NCI-H460 (cell line): ENCODE results near the gene SLC30A5. TPM values are rescaled to one million over a fixed set of nuclear protein-coding genes. Genes with fewer than 3 reads are reported as not detected.
"Not testable (repeated sequence)": the region's sequence is repeated elsewhere in the genome, so short reads cannot be mapped to it uniquely, and the experiment has no call there.

Source experiments
- DNase-seq: peaks from one replicate; pipeline ENCODE4 v3.0.0-alpha.2; 2016; ENCODE audit warnings: low read depth; ENCODE audit errors: extremely low read depth
- total RNA-seq: library from RNA; depleted of rRNA; stranded (reverse); fragments of >200 nt; shearing (Covaris generic); gene quantifications from 2 replicates; pipeline ENCODE4 v1.2.3, GENCODE V29; 2014

SLC30A5 gene
- total RNA-seq, 1 experiment from 2014 or later: 90.2 TPM

DNA sequence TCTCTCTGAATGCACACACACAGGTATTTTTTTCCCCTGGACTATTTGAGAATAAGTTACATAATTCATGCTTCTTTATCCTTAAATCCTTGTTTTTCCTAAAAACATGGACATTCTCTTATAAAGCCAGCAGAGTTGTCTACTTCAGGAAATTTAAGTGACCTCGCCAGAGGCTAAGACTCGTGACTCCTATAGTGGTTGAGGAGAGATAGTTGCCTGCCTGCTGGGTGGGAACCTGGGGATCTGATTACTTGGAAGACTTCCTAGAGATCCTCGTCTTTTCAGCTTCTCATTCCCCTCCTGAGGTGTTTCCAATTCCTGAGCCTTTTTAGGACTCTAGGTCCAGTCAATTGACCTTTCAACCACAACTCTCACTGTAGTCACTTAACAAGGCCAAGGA, 5.5 kb downstream of the SLC30A5 start:
- no peak for DNase-seq

DNA sequence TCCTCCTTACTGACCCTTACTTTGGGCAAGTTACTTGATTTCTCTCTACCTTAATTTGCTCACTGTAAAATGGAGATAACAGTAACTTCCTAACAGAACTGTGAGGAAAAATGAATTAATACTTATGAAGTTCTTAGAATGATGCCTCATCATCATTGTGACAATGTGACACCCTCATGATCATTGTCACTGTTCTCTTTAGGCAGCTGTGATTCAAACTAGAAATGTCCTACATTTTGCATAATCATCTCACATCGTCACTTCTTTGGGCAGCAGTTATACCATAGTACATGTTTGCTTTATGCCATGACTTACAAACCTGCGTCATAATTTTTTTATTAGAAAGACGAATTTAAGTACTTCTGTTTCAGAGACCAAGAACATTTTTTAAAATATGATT, 9.7 kb downstream of the SLC30A5 start:
- no peak for DNase-seq

- DNase-seq: no peak
Measured at GRCh38 chr5:69105996-69106906, 12.4 kb downstream of the SLC30A5 start.

DNA sequence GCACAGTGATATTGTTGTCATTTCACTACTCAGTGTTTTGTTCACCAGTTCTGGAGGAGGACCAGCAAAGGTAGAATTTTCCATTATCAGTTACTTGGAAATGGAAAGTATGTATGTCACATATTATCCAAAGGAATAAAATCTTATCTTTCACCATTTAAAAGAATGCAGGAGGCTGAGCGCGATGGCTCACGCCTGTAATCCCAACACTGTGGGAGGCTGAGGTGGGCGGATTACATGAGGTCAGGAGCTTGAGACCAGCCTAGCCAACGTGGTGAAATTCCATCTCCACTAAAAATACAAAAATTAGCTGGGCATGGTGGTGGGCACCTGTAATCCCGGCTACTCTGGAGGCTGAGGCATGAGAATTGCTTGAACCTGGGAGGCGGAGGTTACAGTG, 14.6 kb downstream of the SLC30A5 start:
- not testable (repeated sequence) for DNase-seq

GRCh38 chr5:69113851-69114250, 20.0 kb downstream of the SLC30A5 start:
- no peak for DNase-seq

- DNase-seq: no peak
Measured at GRCh38 chr5:69115526-69115925, 21.7 kb downstream of the SLC30A5 start.

DNA sequence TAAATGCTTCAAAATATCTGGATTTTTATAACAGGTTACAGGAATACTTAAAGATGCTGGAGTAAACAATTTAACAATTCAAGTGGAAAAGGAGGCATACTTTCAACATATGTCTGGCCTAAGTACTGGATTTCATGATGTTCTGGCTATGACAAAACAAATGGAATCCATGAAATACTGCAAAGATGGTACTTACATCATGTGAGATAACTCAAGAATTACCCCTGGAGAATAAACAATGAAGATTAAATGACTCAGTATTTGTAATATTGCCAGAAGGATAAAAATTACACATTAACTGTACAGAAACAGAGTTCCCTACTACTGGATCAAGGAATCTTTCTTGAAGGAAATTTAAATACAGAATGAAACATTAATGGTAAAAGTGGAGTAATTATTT, 35.6 kb downstream of the SLC30A5 start:
- no peak for DNase-seq

- no peak for DNase-seq
Measured at GRCh38 chr5:69130241-69130640, 36.4 kb downstream of the SLC30A5 start.

DNA sequence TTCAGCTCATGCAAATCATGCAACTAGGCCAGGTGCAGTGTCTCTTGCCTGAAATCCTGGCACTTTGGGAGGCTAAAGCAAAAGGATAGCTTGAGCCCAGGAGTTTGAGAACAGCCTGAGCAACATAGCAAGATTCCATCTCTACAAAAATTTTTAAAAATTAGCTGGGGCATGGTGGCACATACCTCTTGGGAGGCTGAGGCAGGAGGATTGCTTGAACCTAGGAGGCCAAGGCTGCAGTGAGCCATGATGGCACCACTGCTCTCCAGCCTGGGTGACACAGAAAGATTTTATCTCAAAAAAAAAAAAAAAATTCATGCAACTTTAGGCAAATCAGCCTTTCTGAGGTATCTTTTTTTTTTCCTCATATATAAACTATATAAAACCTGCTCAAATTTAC, 37.5 kb downstream of the SLC30A5 start:
- DNase-seq: no peak

- DNase-seq: no peak
Measured at GRCh38 chr5:69134126-69134525, 40.3 kb downstream of the SLC30A5 start.

DNA sequence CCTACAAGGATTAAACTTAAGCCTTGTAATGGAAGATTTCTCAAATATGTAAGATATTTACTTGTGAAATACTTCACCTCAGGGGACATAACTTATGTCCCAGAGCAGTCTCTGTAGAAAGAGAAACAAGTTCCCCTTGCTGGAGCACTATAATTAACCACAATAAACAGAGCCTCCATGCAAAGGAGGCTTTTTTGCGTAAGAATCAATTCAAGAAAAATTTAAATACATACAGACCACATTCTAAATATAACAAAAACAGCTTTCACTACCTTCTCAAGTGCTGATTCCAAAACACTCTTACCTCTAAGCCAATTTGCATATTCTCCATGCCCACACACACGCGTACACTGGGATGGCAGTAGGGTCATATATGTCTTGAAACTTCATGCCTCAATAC, 42.5 kb downstream of the SLC30A5 start:
- no peak for DNase-seq

DNA sequence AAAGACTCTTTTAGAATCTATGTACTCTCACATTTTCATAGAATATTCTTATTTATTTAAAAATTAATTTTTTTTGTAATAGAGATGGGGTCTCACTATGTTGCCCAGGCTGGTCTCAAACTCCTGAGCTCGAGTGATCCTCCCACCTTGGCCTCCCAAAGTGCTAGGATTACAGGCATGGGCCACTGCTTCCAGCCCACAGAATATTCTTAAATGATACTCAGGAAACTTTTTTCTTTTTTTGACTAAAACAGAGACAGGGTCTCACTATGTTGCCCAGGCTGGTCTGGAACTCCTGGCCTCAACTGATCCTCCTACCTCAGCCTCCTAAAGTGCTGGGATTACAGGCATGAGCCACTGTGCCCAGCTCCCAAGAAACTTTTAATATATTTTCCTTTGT, 43.4 kb downstream of the SLC30A5 start:
- not testable (repeated sequence) for DNase-seq

DNA sequence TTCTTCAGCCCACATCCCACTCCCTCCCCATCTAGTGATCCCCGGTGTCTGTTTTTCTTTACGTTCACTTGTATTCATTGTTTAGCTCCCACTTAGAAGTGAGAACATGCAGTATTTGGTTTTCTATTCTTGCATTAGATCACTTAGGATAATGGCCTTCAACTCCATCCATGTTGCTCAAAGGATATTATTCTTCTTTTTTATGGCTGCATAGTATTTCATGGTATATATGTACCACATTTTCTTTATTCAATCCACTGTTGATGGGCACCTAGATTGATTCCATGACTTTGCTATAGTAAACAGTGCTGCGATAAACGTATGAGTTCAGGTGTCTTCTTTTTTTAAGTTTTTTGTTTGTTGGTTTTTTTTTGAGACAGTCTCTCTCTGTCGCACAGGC, 44.0 kb downstream of the SLC30A5 start:
- DNase-seq: no peak

GRCh38 chr5:69138766-69139165, 45.0 kb downstream of the SLC30A5 start:
- no peak for DNase-seq

DNA sequence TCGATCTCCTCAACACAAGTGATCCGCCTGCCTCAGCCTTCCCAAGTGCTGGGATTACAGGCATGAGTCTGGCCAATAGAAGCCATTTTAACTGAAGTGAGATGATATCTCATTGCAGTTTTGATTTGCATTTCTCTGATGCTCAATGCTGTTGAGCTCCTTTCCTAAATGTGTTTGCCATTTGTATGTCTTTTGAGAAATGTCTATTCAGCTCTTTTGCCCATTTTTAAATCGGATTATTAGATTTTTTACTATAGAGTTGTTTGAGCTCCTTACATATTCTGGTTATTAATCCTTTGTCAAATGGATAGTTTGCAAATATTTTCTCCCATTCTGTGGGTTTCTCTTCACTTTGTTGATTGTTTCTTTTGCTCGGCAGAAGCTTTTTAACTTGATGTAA, 46.4 kb downstream of the SLC30A5 start:
- not testable (repeated sequence) for DNase-seq

DNA sequence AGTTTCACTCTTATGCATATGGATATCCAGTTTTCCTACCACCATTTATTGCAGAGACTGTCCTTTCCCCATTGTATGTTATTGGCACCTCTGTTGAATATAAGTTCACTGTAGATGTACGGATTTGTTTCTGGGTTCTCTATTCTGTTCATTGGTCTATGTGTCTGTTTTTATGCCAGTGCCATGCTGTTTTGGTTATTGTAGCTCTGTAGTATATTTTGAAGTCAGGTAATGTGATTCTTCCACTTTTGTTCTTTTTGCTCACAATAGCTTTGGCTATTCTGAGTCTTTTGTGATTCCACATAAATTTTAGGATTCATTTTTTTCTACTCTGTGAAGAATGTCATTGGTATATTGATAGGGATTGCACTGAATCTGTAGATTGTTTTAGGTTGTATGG, 47.0 kb downstream of the SLC30A5 start:
- DNase-seq: no peak

DNA sequence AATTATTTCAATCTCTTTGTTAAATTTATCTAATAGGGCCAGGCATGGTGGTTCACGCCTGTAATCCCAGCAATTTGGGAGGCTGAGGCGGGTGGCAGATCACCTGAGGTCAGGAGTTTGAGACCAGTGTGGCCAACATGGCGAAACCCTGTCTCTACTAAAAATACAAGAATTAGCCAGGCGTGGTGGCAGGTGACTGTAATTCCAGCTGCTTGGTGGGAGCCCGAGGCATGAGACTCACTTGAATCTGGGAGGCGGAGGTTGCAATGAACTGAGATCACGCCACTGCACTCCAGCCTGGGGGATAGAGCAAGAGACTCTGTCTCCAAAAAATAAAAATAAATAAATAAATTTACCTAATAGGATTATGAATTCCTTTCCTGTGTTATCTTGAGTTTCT, 54.8 kb downstream of the SLC30A5 start:
- not testable (repeated sequence) for DNase-seq

GRCh38 chr5:69148981-69149675, 55.3 kb downstream of the SLC30A5 start:
- no peak for DNase-seq

DNA sequence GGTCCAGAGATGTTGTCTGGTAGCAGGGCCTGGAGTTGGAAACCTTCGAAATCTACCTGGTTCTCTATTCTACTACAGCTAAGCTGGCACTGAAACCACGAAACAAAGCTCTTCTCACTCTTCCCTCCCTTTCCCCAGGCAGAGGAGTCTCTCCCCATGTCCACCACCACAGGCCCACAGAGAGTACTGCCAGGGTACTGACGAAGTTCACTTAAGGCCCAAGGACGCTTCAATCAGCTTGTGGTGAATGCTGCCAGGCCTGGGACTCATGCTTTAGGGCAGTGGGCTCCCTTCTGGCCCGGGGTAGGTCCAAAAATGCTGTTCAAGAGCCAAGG, 55.8 kb downstream of the SLC30A5 start:
- no peak for DNase-seq

DNA sequence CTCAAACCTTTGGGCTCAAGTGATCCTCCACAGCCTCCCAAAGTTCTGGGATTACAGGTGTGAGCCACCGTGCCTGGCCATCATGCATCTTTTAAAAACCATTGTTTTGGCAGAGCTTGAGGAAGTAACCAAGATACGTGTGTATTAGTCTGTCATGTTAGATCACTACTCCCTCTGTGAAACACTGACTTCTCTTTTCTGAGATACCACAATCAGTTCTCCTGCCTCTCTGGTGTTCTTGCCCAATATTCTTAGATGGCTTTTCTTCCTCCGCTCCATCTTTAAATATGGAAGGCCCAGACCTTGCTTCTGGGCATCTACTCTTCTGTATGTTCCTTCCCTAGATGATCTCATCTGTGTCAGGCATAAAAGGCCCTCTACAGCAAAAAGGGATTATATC, 58.9 kb downstream of the SLC30A5 start:
- DNase-seq: no peak

DNA sequence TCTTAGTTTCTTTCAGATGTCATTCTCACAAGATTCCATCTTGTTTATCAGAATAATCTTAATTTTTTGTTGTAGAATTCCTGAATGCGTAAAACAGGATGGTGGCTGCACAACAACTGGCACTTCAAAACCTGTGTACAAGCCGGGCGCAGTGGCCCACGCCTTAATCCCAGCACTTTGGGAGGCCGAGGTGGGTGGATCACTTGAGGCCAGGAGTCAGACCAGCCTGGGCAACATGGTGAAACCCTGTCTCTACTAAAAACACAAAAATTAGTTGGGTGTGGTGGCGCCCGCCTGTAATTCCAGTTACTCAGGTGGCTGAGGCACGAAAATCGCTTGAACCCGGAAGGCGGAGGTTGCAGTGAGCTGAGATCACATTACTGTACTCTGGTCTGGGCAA, 62.6 kb downstream of the SLC30A5 start:
- DNase-seq: no peak

DNA sequence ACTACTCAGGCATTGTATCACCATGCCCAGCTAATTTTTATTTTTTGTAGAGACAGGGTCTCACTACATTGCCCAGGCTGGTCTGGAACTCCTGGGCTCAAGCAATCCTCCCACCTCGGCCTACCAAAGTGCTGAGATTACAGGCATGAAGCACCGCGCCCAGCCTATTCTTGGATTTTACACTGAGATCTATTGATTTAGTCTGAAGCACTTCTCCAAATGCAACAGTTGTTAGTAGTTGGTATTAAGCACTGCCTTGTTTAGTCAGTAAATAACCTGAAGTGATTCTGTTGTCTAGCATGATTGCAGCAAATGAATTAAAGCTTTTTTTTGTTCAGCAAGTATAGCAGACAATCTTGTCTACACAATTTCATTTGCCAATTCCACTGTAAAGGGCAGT, 64.2 kb downstream of the SLC30A5 start:
- DNase-seq: no peak
